ENCODE results near the gene TRPC1.

GRCh38 chr3:142846779-142847577 is 123.1 kb downstream of the TRPC1 start:
- no peak for TF ChIP-seq POLR2AphosphoS5 (IDR thresholded peaks at IDR 0.05; ENCODE audit: low read depth, low read length)
- no peak for TF ChIP-seq SIN3A (IDR thresholded peaks at IDR 0.05; ENCODE audit: borderline replicate concordance, insufficient read depth, low read length)
- no peak for TF ChIP-seq REST (IDR thresholded peaks at IDR 0.05; ENCODE audit: insufficient read depth in 1 of 2, low read depth in 2 of 2, low read length in 2 of 2)
- TF ChIP-seq TAF1 (IDR thresholded peaks at IDR 0.05; ENCODE audit: borderline replicate concordance, insufficient read depth, low read length) = no peak
- no peak for TF ChIP-seq FOXP2 (optimal IDR thresholded peaks at IDR 0.05; ENCODE audit: borderline replicate concordance, extremely low read depth, extremely low read length, insufficient read depth)

Data from PFSK-1 (cell line).